GM12864 (cell line): ENCODE measurements around the gene CD58.

Source experiments
- DNase-seq: peaks from one replicate; pipeline ENCODE4 v3.0.0-alpha.2; 2011; ENCODE audit warnings: low read depth
- H3K4me3 ChIP-seq: 2 replicates; pipeline ENCODE4 v1.5.1; 2011; ENCODE audit warnings: mild to moderate bottlenecking, low read depth, low read length, control low read depth
- CTCF ChIP-seq: IDR thresholded peaks from 2 replicates; pipeline ENCODE4 v1.5.1; 2011; ENCODE audit warnings: low read depth, mild to moderate bottlenecking, moderate library complexity, low read length, control low read depth, inconsistent platforms; ENCODE audit errors: missing control alignments

Gene CD58

GRCh38 chr1:116571215-116571919, 541 bp upstream of the CD58 start:
- H3K4me3 ChIP-seq: peak overlapping the region; percentile 75
- no peak for TF ChIP-seq CTCF
- no peak for DNase-seq

- no peak for TF ChIP-seq CTCF
- DNase-seq: no peak
- H3K4me3 ChIP-seq: peak overlapping the region; percentile 75
Measured at GRCh38 chr1:116569776-116570357, 959 bp downstream of the CD58 start.

GRCh38 chr1:116569381-116569670, 1.5 kb downstream of the CD58 start:
- no peak for TF ChIP-seq CTCF
- peak overlapping the region; percentile 75 for H3K4me3 ChIP-seq
- no peak for DNase-seq

GRCh38 chr1:116568662-116569380, 2.0 kb downstream of the CD58 start:
- no peak for TF ChIP-seq CTCF
- peak overlapping the region; percentile 75 for H3K4me3 ChIP-seq
- DNase-seq: no peak

GRCh38 chr1:116567790-116568661, 2.8 kb downstream of the CD58 start:
- TF ChIP-seq CTCF: no peak
- H3K4me3 ChIP-seq: peak overlapping the region; percentile 75
- DNase-seq: no peak

GRCh38 chr1:116565222-116565621, 5.6 kb downstream of the CD58 start:
- TF ChIP-seq CTCF: no peak
- DNase-seq: no peak
- no peak overlapping the region; the same call in 1 of the 2 replicates for H3K4me3 ChIP-seq
